Lung (tissue), 12 donors: ENCODE results near the gene PPP3CB. TPM values are rescaled to one million over a fixed set of nuclear protein-coding genes. Genes with fewer than 3 reads are reported as not detected.

ENCODE experiments used
- ATAC-seq: fragments of 200-7000 bp; cut with Tn5 transposase; one replicate; pipeline ENCODE4 v1.9.1; 2020; ENCODE audit warnings: moderate number of reproducible peaks; ENCODE audit not compliant: insufficient read depth, low FRiP score
- DNase-seq, 3 donors: peaks; one replicate each; pipeline ENCODE4 v3.0.0-alpha.2; 2013 to 2017
- H3K27ac ChIP-seq, 2 donors: one replicate each; pipeline ENCODE4 v1.5.1; 2013; ENCODE audit warnings: mild to moderate bottlenecking in 2 of 2, moderate library complexity in 2 of 2, control low read depth in 1 of 2, inconsistent platforms in 1 of 2, low read depth in 1 of 2, low read length in 1 of 2
- H3K27me3 ChIP-seq, 3 donors: one replicate each; pipeline ENCODE4 v1.5.1; 2013; ENCODE audit warnings: low read length in 2 of 3; ENCODE audit not compliant: control insufficient read depth in 3 of 3, insufficient read depth in 3 of 3
- H3K36me3 ChIP-seq, 4 donors: one replicate each; pipeline ENCODE4 v1.5.1; 2013; ENCODE audit warnings: low read length in 4 of 4, mild to moderate bottlenecking in 1 of 4, moderate library complexity in 1 of 4; ENCODE audit not compliant: control insufficient read depth in 4 of 4, insufficient read depth in 4 of 4
- H3K4me1 ChIP-seq, 5 donors: one replicate each; pipeline ENCODE4 v1.5.1; 2013; ENCODE audit warnings: low read length in 5 of 5, mild to moderate bottlenecking in 2 of 5, moderate library complexity in 1 of 5; ENCODE audit not compliant: control insufficient read depth in 5 of 5, insufficient read depth in 5 of 5
- H3K4me3 ChIP-seq: one replicate; pipeline ENCODE4 v1.5.1; 2013; ENCODE audit warnings: mild to moderate bottlenecking, control low read depth, moderate library complexity
- H3K9ac ChIP-seq, 2 donors: one replicate each; pipeline ENCODE4 v1.5.1; 2013; ENCODE audit warnings: low read length in 2 of 2, control low read depth in 1 of 2; ENCODE audit not compliant: insufficient read depth in 1 of 2
- H3K9me3 ChIP-seq, 4 donors: one replicate each; pipeline ENCODE4 v1.5.1; 2013; ENCODE audit warnings: low read length in 3 of 4, mild to moderate bottlenecking in 1 of 4, moderate library complexity in 1 of 4; ENCODE audit not compliant: control insufficient read depth in 4 of 4, insufficient read depth in 3 of 4
- CTCF ChIP-seq: IDR thresholded peaks from 2 replicates; pipeline ENCODE4 v1.5.1; 2012; ENCODE audit warnings: mild to moderate bottlenecking; ENCODE audit errors: control extremely low read depth, extremely low read depth
- WGBS, 2 donors: extraction: QIAGEN DNeasy Blood & Tissue Kit; methylation state at CpG; one replicate each; pipeline ENCODE4 v1.1.7; 2013; 5-methylcytosine and 5-hydroxymethylcytosine counted together
- polyA plus RNA-seq, 2 donors: library from polyadenylated mRNA; stranded (reverse); fragments of 200-250 nt; gene quantifications; one replicate each; pipeline ENCODE4 v1.2.1, GENCODE V29; 2013
- total RNA-seq, 2 donors: library from RNA; depleted of rRNA in 1 of 2; stranded (reverse); fragments of >200 nt in 1 of 2; gene quantifications; one replicate each; pipeline ENCODE4 v1.2.1, GENCODE V29; 2014 to 2021
- donor health status: control.
- donor health status: control.
- donor health status: Bipolar disorder and iron deficiency.
- donor health status: healthy.
- donor health status: DM: yes; HTN: yes; CAD: no.

Gene PPP3CB
- total and polyA plus RNA-seq, 4 donors, result 21.5 to 65.0 (median 28.4) TPM

DNA sequence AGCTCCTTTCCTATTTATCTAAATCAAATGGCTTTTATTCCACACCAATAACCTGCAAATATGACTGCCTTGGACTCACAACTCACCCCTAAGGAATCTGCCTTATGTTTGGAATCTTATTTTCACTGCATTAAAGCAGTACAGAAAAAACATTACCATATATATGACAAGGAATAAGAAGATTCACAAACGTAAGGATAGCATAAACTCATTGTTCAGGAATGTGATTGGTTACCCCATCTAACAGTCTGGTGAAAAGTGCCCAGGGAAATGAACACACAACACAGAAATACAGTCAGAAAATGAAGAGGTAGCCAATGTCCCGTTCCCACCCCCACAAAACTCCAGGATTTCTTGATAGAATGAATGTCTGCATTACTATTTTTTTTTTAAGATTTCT lies 2.0 kb downstream of the PPP3CB start:
- WGBS, 2 donors, result 46 to 67% methylated on average over 2 of the region's 2 CpGs
- DNase-seq, result no peak
- H3K36me3 ChIP-seq, result peaks cover 0 to 5% (median 3%) of the 10 kb centered on the region in 4 donors
- H3K4me1 ChIP-seq, result peaks cover 5 to 27% (median 10%) of the 10 kb centered on the region in 5 donors
- H3K9me3 ChIP-seq, result no peaks in the 10 kb centered on the region
- no peak overlapping the region for H3K9ac ChIP-seq
- no peak for TF ChIP-seq CTCF
- H3K27ac ChIP-seq, result no peak overlapping the region
- H3K27me3 ChIP-seq, result no peaks in the 10 kb centered on the region
- no peak for ATAC-seq
- no peak overlapping the region for H3K4me3 ChIP-seq

DNA sequence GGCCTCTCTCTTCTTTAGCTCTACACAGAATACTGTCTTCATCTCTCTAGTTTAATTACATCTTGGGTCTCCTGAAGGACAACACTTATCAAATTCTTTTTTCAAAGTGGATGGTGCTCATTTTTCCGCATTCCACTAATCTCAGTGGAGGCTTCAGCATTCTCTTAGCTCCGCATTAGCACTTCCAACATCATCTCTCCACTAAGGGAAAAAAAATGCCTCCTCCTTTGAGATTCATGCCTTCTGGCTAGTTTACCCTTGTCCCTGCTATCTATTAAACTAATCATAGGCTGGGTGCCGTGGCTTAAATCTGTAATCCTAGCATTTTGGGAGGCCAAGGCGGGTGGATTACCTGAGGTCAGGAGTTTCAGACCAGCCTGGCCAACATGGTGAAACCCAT lies 9.2 kb downstream of the PPP3CB start:
- Histone ChIP-seq H3K36me3 (peaks cover 0 to 5% (median 3%) of the 10 kb centered on the region in 4 donors), H3K4me3 (no peak overlapping the region), H3K27me3 (no peaks in the 10 kb centered on the region), H3K4me1 (peaks cover 0 to 3% (median 0%) of the 10 kb centered on the region in 5 donors), H3K9me3 (no peaks in the 10 kb centered on the region), H3K27ac (no peak overlapping the region), H3K9ac (no peak overlapping the region)
- no peak for TF ChIP-seq CTCF
- no peak for ATAC-seq
- no peak for DNase-seq
- WGBS, 2 donors, result 97 to 98% methylated on average over 4 of the region's 4 CpGs

DNA sequence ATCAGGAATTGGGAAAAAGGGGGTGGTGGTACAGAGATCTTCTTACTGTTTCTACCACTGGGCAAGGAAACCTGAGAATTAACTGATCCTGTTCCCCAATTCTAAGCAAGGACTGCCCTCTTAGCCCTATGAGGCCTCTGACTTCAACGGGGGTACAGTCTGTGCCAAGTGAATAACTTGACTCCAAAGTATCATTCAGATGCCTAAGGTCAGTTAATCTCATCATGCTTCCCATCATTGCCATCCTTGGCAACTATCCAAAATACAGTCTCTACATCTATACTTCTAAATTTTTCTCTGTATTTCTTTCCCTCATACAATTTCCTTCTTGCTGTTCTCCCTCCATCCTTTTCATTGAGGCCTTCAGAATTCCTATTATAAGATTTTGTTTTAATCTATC lies 10.5 kb downstream of the PPP3CB start:
- Histone ChIP-seq H3K27me3 (no peaks in the 10 kb centered on the region), H3K9me3 (no peaks in the 10 kb centered on the region), H3K4me3 (no peak overlapping the region), H3K4me1 (peaks cover 0 to 3% (median 0%) of the 10 kb centered on the region in 5 donors), H3K27ac (no peak overlapping the region), H3K9ac (no peak overlapping the region), H3K36me3 (peaks cover 0 to 5% (median 4%) of the 10 kb centered on the region in 4 donors)
- TF ChIP-seq CTCF, result no peak
- ATAC-seq, result no peak
- no peak for DNase-seq
- 76 to 84% methylated on average over 1 of the region's 1 CpG for WGBS, 2 donors

- H3K4me1 ChIP-seq, result no peaks in the 10 kb centered on the region
- 91 to 95% methylated on average over 7 of the region's 7 CpGs for WGBS, 2 donors
- no peaks in the 10 kb centered on the region for H3K9me3 ChIP-seq
- H3K4me3 ChIP-seq, result no peak overlapping the region
- no peak for DNase-seq
- H3K36me3 ChIP-seq, result peaks cover 3 to 30% (median 14%) of the 10 kb centered on the region in 4 donors
- TF ChIP-seq CTCF, result no peak
- ATAC-seq, result no peak
- no peak overlapping the region for H3K9ac ChIP-seq
- no peaks in the 10 kb centered on the region for H3K27me3 ChIP-seq
- no peak overlapping the region for H3K27ac ChIP-seq
These were observed 15.7 kb downstream of the PPP3CB start for GRCh38 chr10:73480158-73480557.
